Caco-2 (cell line): ENCODE results near the gene MAMDC2. TPM values are rescaled to one million over a fixed set of nuclear protein-coding genes. Genes with fewer than 3 reads are reported as not detected.

ENCODE experiments used
- BruUV-seq: library from RNA; stranded (reverse); fragments of 400-500 nt; replicated peaks from 2 replicates; lab custom pipeline; 2021; lab: Mats Ljungman, UMichigan
- CTCF ChIA-PET: fragments of 300-600 bp; sonication (Branson Sonifier 250); formaldehyde crosslinking; loops from one replicate; lab custom pipeline; 2022; ENCODE audit warnings: antibody characterized with exemption; lab: Charles Lee
- POLR2A ChIA-PET: fragments of 300-600 bp; sonication (Branson Sonifier 250); formaldehyde crosslinking; loops from one replicate; lab custom pipeline; 2022; ENCODE audit warnings: antibody characterized with exemption; lab: Charles Lee
- DNase-seq, 2 experiments: peaks; one replicate each; pipeline versions ENCODE4 v3.0.0 to v3.0.0-alpha.2; 2020 to 2022
- H3K27me3 ChIP-seq: replicated peaks from 2 replicates; pipeline ENCODE4 v1.6.0; 2011; ENCODE audit warnings: low read length; ENCODE audit not compliant: control insufficient read depth, insufficient read depth
- H3K36me3 ChIP-seq: 2 replicates; pipeline ENCODE4 v1.5.1; 2011; ENCODE audit warnings: low read length; ENCODE audit not compliant: control insufficient read depth, insufficient read depth
- H3K4me1 ChIP-seq: fragments of 250-450 bp; sonication (Bioruptor Pico); 2 replicates; pipeline ENCODE4 v1.5.1; 2020; ENCODE audit warnings: mild to moderate bottlenecking
- H3K4me3 ChIP-seq: 2 replicates; pipeline ENCODE4 v1.5.1; 2011; ENCODE audit warnings: low read depth, mild to moderate bottlenecking, control low read depth, low read length
- H3K9me3 ChIP-seq: fragments of 250-450 bp; sonication (Bioruptor Pico); 2 replicates; pipeline ENCODE4 v1.5.1; 2020; ENCODE audit warnings: mild to moderate bottlenecking, moderate library complexity
- H3K27ac Mint-ChIP-seq: one replicate; pipeline ENCODE4 v1.8.0; 2022; ENCODE audit warnings: mixed read lengths; ENCODE audit not compliant: unreplicated experiment
- H3K27me3 Mint-ChIP-seq: one replicate; pipeline ENCODE4 v1.8.0; 2022; ENCODE audit warnings: mixed read lengths; ENCODE audit not compliant: insufficient read depth, unreplicated experiment
- H3K36me3 Mint-ChIP-seq: one replicate; pipeline ENCODE4 v1.8.0; 2022; ENCODE audit warnings: mild to moderate bottlenecking, mixed read lengths; ENCODE audit not compliant: insufficient read depth, unreplicated experiment
- H3K4me1 Mint-ChIP-seq: one replicate; pipeline ENCODE4 v1.8.0; 2022; ENCODE audit warnings: low read depth, mixed read lengths; ENCODE audit not compliant: unreplicated experiment
- H3K4me3 Mint-ChIP-seq: one replicate; pipeline ENCODE4 v1.8.0; 2022; ENCODE audit warnings: mild to moderate bottlenecking, moderate library complexity, mixed read lengths; ENCODE audit not compliant: unreplicated experiment
- H3K9me3 Mint-ChIP-seq: one replicate; pipeline ENCODE4 v1.8.0; 2022; ENCODE audit warnings: mixed read lengths; ENCODE audit not compliant: unreplicated experiment
- CTCF ChIP-seq, 2 experiments: fragments of 200-600 bp in 1 of 2; IDR thresholded peaks; 1 replicate in 1 of 2; 2 replicates in 1 of 2; pipeline versions ENCODE4 v1.5.1 to v1.8.0; 2011 to 2022; ENCODE audit warnings: antibody characterized with exemption in 1 of 2, control low read depth in 1 of 2, inconsistent platforms in 1 of 2, low read depth in 1 of 2, low read length in 1 of 2, mild to moderate bottlenecking in 1 of 2, moderate library complexity in 1 of 2; ENCODE audit not compliant: insufficient read depth in 1 of 2, severe bottlenecking in 1 of 2, unreplicated experiment in 1 of 2
- intact Hi-C: fragments of 100-400 bp; cut with micrococcal nuclease; formaldehyde crosslinking; loops from one replicate; pipeline ENCODE4 v1.10.0; 2022; ENCODE audit not compliant: unreplicated experiment
- total RNA-seq: library from RNA; stranded (reverse); gene quantifications from 2 replicates; pipeline ENCODE4 v1.2.3, GENCODE V29; 2022

Gene MAMDC2
- total RNA-seq, 1 experiment from 2014 or later, result not detected

DNA sequence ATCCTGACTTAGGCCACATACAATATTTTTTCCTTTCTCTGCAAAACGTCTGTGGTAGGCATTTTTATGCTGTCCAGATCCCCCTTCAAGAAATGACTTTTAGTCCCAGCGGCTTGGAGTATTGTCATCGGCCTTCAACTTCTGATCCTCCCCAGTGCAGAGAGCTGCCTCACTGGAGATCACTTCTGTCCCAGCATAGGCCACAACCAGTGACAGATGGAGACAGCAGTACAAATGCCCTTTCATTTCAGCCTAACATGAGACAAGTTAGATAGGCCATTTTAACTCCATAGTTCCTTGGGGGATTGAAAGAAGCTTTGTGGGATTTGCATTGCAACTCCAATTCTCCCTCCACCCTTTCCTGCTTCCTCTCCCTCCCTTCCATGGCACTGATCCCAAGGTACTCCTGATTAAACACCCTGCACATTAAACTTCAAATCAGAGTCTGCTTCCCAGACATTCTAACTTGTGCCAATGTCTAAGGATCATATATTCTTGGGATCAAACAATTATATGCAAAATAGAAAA, 3.2 kb upstream of the MAMDC2 start:
- Histone ChIP-seq H3K9me3 (no peaks in the 10 kb centered on the region), H3K4me3 (no peak overlapping the region), H3K36me3 (no peaks in the 10 kb centered on the region), H3K4me1 (no peaks in the 10 kb centered on the region), H3K27me3 (no peaks in the 10 kb centered on the region)
- H3K27ac Mint-ChIP-seq, result no peak overlapping the region
- POLR2A ChIA-PET, result no interaction called here
- no peak for TF ChIP-seq CTCF (IDR thresholded peaks at IDR 0.05; ENCODE audit: insufficient read depth in 1 of 2, low read depth in 1 of 2, low read length in 1 of 2, severe bottlenecking in 1 of 2, unreplicated experiment in 1 of 2)
- peaks cover 13% of the 10 kb centered on the region for H3K9me3 Mint-ChIP-seq
- intact Hi-C loops, result no loop called here
- no peaks in the 10 kb centered on the region for H3K36me3 Mint-ChIP-seq
- peaks cover 3% of the 10 kb centered on the region for H3K27me3 Mint-ChIP-seq
- no peak for DNase-seq
- H3K4me3 Mint-ChIP-seq, result no peak overlapping the region
- CTCF ChIA-PET, result no interaction called here
- BruUV-seq, result no TSS peak
- H3K4me1 Mint-ChIP-seq, result peaks cover 6% of the 10 kb centered on the region

GRCh38 chr9:70042461-70043215, 1.0 kb upstream of the MAMDC2 start:
- CTCF ChIA-PET, result no interaction called here
- H3K4me3 Mint-ChIP-seq, result peak overlapping the region; percentile 32

GRCh38 chr9:70043285-70043684, 363 bp upstream of the MAMDC2 start:
- TF ChIP-seq CTCF (IDR thresholded peaks at IDR 0.05; ENCODE audit: insufficient read depth in 1 of 2, low read depth in 1 of 2, low read length in 1 of 2, severe bottlenecking in 1 of 2, unreplicated experiment in 1 of 2), result no peak
- Mint-ChIP-seq H3K27ac (no peak overlapping the region), H3K9me3 (peaks cover 6% of the 10 kb centered on the region), H3K4me3 (peak overlapping the region; percentile 61), H3K4me1 (peaks cover 6% of the 10 kb centered on the region), H3K27me3 (peaks cover 3% of the 10 kb centered on the region), H3K36me3 (no peaks in the 10 kb centered on the region)
- no TSS peak for BruUV-seq
- intact Hi-C loops, result no loop called here
- no peak overlapping the region for H3K4me3 ChIP-seq
- DNase-seq, result no peak
- no peaks in the 10 kb centered on the region for H3K27me3 ChIP-seq
- H3K9me3 ChIP-seq, result no peaks in the 10 kb centered on the region
- H3K36me3 ChIP-seq, result no peaks in the 10 kb centered on the region
- ChIA-PET POLR2A (no interaction called here), CTCF (no interaction called here)
- H3K4me1 ChIP-seq, result no peaks in the 10 kb centered on the region

More at GRCh38 chr9:70042461-70043215, 1.0 kb upstream of the MAMDC2 start:
- no peak for TF ChIP-seq CTCF (IDR thresholded peaks at IDR 0.05; ENCODE audit: insufficient read depth in 1 of 2, low read depth in 1 of 2, low read length in 1 of 2, severe bottlenecking in 1 of 2, unreplicated experiment in 1 of 2)
- peaks cover 6% of the 10 kb centered on the region for H3K4me1 Mint-ChIP-seq
- intact Hi-C loops, result no loop called here
- H3K9me3 ChIP-seq, result no peaks in the 10 kb centered on the region
- peaks cover 3% of the 10 kb centered on the region for H3K27me3 Mint-ChIP-seq
- H3K36me3 Mint-ChIP-seq, result no peaks in the 10 kb centered on the region
- no peak for DNase-seq
- no peak overlapping the region for H3K4me3 ChIP-seq
- H3K27ac Mint-ChIP-seq, result no peak overlapping the region
- no peaks in the 10 kb centered on the region for H3K36me3 ChIP-seq
- H3K4me1 ChIP-seq, result no peaks in the 10 kb centered on the region
- H3K9me3 Mint-ChIP-seq, result peaks cover 12% of the 10 kb centered on the region
- no TSS peak for BruUV-seq
- H3K27me3 ChIP-seq, result no peaks in the 10 kb centered on the region
- POLR2A ChIA-PET, result no interaction called here
